IMR-90 (cell line): Measurements from ENCODE around the gene MLST8. TPM values are rescaled to one million over a fixed set of nuclear protein-coding genes. Genes with fewer than 3 reads are reported as not detected.

Experiments
- ATAC-seq: fragments of 200-7000 bp; cut with Tn5 transposase; 2 replicates; pipeline ENCODE4 v1.9.1; 2020; ENCODE audit warnings: low read depth, mild to moderate bottlenecking, moderate library complexity
- BruUV-seq: library from RNA; stranded (reverse); fragments of 400-500 nt; replicated peaks from 2 replicates; lab custom pipeline; 2021; lab: Mats Ljungman, UMichigan
- CTCF ChIA-PET: fragments of 300-600 bp; formaldehyde crosslinking; extraction: SDS; loops from one replicate; lab custom pipeline; 2021; ENCODE audit warnings: antibody characterized with exemption; lab: Yijun Ruan, JAX
- POLR2A ChIA-PET: fragments of 300-600 bp; sonication (Branson Sonifier 250); formaldehyde crosslinking; loops from one replicate; lab custom pipeline; 2022; ENCODE audit warnings: antibody characterized with exemption; ENCODE audit not compliant: unreplicated experiment; lab: Charles Lee
- DNase-seq: peaks from one replicate; pipeline ENCODE4 v3.0.0; 2013
- H2AFZ ChIP-seq: replicated peaks from 2 replicates; pipeline ENCODE3; 2013; ENCODE audit warnings: low read length, mild to moderate bottlenecking; ENCODE audit not compliant: poor library complexity
- H2AK5ac ChIP-seq: 2 replicates; pipeline ENCODE4 v1.6.1; 2013; ENCODE audit warnings: low read depth, low read length, inconsistent platforms
- H2AK9ac ChIP-seq: replicated peaks from 2 replicates; pipeline ENCODE3; 2013; ENCODE audit warnings: mild to moderate bottlenecking, low read depth, low read length, moderate library complexity; ENCODE audit not compliant: poor library complexity
- H2BK120ac ChIP-seq: 2 replicates; pipeline ENCODE4 v1.6.1; 2013; ENCODE audit warnings: low read depth, low read length, inconsistent platforms
- H2BK15ac ChIP-seq: 3 replicates; pipeline ENCODE4 v1.6.1; 2013; ENCODE audit warnings: low read depth, low read length, inconsistent platforms
- H2BK20ac ChIP-seq: 2 replicates; pipeline ENCODE4 v1.6.1; 2013; ENCODE audit warnings: low read depth, mild to moderate bottlenecking, inconsistent platforms, low read length, moderate library complexity
- H2BK5ac ChIP-seq: 2 replicates; pipeline ENCODE4 v1.6.1; 2013; ENCODE audit warnings: mild to moderate bottlenecking, low read depth, low read length, inconsistent platforms; ENCODE audit not compliant: poor library complexity, severe bottlenecking
- H3K14ac ChIP-seq: replicated peaks from 2 replicates; pipeline ENCODE4 v1.6.1; 2013; ENCODE audit warnings: low read depth, low read length, inconsistent platforms
- H3K18ac ChIP-seq: 2 replicates; pipeline ENCODE4 v1.6.1; 2013; ENCODE audit warnings: low read depth, low read length, control low read depth
- H3K23ac ChIP-seq: 2 replicates; pipeline ENCODE4 v1.6.1; 2013; ENCODE audit warnings: low read depth, low read length, inconsistent platforms
- H3K27ac ChIP-seq: 2 replicates; pipeline ENCODE4 v1.5.1; 2013; ENCODE audit warnings: mild to moderate bottlenecking, control low read depth, low read length; ENCODE audit not compliant: insufficient read depth
- H3K27me3 ChIP-seq: 2 replicates; pipeline ENCODE4 v1.6.1; 2013; ENCODE audit warnings: low read length; ENCODE audit not compliant: control insufficient read depth, insufficient read depth
- H3K36me3 ChIP-seq: 2 replicates; pipeline ENCODE4 v1.6.1; 2013; ENCODE audit warnings: low read length, mixed read lengths; ENCODE audit not compliant: control insufficient read depth, insufficient read depth
- H3K4ac ChIP-seq: 2 replicates; pipeline ENCODE4 v1.6.1; 2013; ENCODE audit warnings: low read depth, low read length, inconsistent platforms
- H3K4me1 ChIP-seq: 2 replicates; pipeline ENCODE4 v1.6.1; 2013; ENCODE audit warnings: low read length, mixed read lengths; ENCODE audit not compliant: control insufficient read depth, insufficient read depth
- H3K4me2 ChIP-seq: 2 replicates; pipeline ENCODE4 v1.6.1; 2013; ENCODE audit warnings: low read depth, mild to moderate bottlenecking, control low read depth, low read length, moderate library complexity
- H3K4me3 ChIP-seq: 2 replicates; pipeline ENCODE4 v1.5.1; 2013; ENCODE audit warnings: low read depth, mild to moderate bottlenecking, control low read depth, low read length, moderate library complexity; ENCODE audit not compliant: insufficient read depth
- H3K56ac ChIP-seq: 2 replicates; pipeline ENCODE4 v1.6.1; 2013; ENCODE audit warnings: low read length, inconsistent platforms; ENCODE audit not compliant: insufficient read depth; ENCODE audit errors: extremely low read depth
- H3K79me1 ChIP-seq, 2 experiments: 2 replicates each; pipeline ENCODE4 v1.6.1; 2013; ENCODE audit warnings: low read length in 2 of 2, inconsistent platforms in 1 of 2, low read depth in 1 of 2
- H3K9ac ChIP-seq: 2 replicates; pipeline ENCODE4 v1.6.1; 2013; ENCODE audit warnings: low read depth, low read length, control low read depth
- H3K9me1 ChIP-seq: 2 replicates; pipeline ENCODE4 v1.6.1; 2013; ENCODE audit warnings: low read length, inconsistent platforms; ENCODE audit not compliant: insufficient read depth
- H3K9me3 ChIP-seq: 2 replicates; pipeline ENCODE4 v1.6.1; 2013; ENCODE audit warnings: low read length; ENCODE audit not compliant: control insufficient read depth, insufficient read depth
- H4K20me1 ChIP-seq: 2 replicates; pipeline ENCODE4 v1.6.1; 2013; ENCODE audit warnings: low read length, inconsistent platforms; ENCODE audit not compliant: insufficient read depth
- H4K5ac ChIP-seq: 2 replicates; pipeline ENCODE4 v1.6.1; 2013; ENCODE audit warnings: mild to moderate bottlenecking, low read depth, low read length, control low read depth
- H4K8ac ChIP-seq, 2 experiments: 2 replicates each; pipeline ENCODE4 v1.6.1; 2013; ENCODE audit warnings: low read depth in 2 of 2, low read length in 2 of 2, control low read depth in 1 of 2, inconsistent platforms in 1 of 2
- H4K91ac ChIP-seq: 2 replicates; pipeline ENCODE4 v1.6.1; 2013; ENCODE audit warnings: low read depth, low read length, inconsistent platforms; ENCODE audit not compliant: insufficient read depth
- RFX5 ChIP-seq: IDR thresholded peaks from 2 replicates; pipeline ENCODE4 v1.8.0; 2012; ENCODE audit warnings: low read depth, mild to moderate bottlenecking, low read length, moderate library complexity
- WGBS, 2 experiments: methylation state at CpG; one replicate each; pipeline versions ENCODE4 v1.1.5 to v1.1.7; 2013; ENCODE audit warnings: missing lambda C conversion rate in 2 of 2; ENCODE audit not compliant: insufficient read length in 1 of 2; ENCODE audit errors: extremely low coverage in 2 of 2; 5-methylcytosine and 5-hydroxymethylcytosine counted together
- dilution Hi-C: fragments of 300-500 bp; cut with HindIII; formaldehyde crosslinking; loops from one replicate; pipeline ENCODE4 v1.14.3; 2018; ENCODE audit warnings: low sequenced_read_pairs; ENCODE audit not compliant: unreplicated experiment
- in situ Hi-C: fragments of 300-500 bp; cut with MboI; formaldehyde crosslinking; loops from 3 replicates; pipeline ENCODE4 v1.14.3; 2019; ENCODE audit warnings: low sequenced_read_pairs, inconsistent platforms, mixed read lengths
- intact Hi-C: fragments of 100-400 bp; cut with micrococcal nuclease; formaldehyde crosslinking; loops from 2 replicates; pipeline ENCODE4 v1.10.0; 2022
- polyA plus RNA-seq, 3 experiments: library from polyadenylated mRNA; depleted of rRNA; stranded (reverse); fragments of >200 nt; gene quantifications; 2 replicates each; pipeline ENCODE4 v1.2.3, GENCODE V29; 2012; ENCODE audit warnings: low replicate concordance in 1 of 3
- total RNA-seq: library from RNA; depleted of rRNA; stranded (reverse); fragments of >200 nt; gene quantifications from 2 replicates; pipeline ENCODE4 v1.2.3, GENCODE V29; 2012

MLST8 gene
- total and polyA plus RNA-seq, 2 of the 4 experiments (the other 2 are of a cell fraction), result 34.4 to 93.7 TPM

DNA sequence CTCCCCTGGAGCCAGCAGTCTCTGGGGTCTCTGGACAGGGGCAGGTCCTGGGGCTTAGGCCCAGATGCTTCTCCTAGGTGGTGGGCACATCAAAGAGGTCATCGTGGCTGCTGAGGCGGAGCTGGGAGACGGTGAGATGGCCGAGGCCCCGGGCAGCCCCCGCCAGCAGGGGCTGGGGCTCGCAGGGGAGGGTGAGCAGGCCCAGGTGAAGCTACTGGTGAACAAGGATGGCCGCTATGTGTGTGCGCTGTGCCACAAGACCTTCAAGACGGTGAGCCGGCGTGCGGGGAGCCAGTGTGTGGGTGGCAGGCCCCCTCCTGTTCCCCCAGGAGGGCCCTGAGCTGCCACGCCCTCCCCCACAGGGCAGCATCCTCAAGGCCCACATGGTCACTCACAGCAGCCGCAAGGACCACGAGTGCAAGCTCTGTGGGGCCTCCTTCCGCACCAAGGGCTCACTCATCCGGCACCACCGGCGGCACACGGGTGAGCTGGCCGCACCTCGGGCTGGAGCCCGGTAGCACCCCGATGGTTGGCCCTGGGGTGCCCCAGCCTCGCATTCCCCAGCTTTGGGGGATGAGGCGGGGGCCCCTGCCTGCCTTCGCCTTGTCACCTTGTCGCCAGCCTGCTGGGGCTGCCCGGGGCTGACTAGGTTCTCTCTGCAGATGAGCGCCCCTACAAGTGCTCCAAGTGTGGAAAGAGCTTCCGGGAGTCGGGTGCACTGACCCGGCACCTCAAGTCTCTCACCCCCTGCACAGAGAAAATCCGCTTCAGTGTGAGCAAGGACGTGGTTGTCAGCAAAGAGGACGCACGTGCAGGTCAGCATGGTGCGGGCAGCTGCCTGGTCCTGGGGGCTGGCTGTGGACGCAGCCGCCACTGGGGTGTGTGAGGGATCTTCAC lies 27.1 kb downstream of the MLST8 start:
- Histone ChIP-seq H2BK5ac (no peak overlapping the region), H2AK5ac (no peak overlapping the region), H3K9me1 (no peaks in the 10 kb centered on the region), H3K9me3 (no peaks in the 10 kb centered on the region), H2AK9ac (no peak overlapping the region), H3K4ac (no peak overlapping the region), H4K5ac (no peak overlapping the region), H3K36me3 (peaks cover 60% of the 10 kb centered on the region), H3K14ac (no peak overlapping the region), H2BK120ac (no peak overlapping the region), H3K4me1 (peaks cover 5% of the 10 kb centered on the region; the same call in 1 of the 2 replicates), H4K91ac (no peak overlapping the region), H3K23ac (no peak overlapping the region), H2BK20ac (no peak overlapping the region), H3K18ac (no peak overlapping the region), H4K8ac (no peak overlapping the region), H3K27ac (no peak overlapping the region), H3K4me3 (no peak overlapping the region), H2AFZ (no peak overlapping the region), H4K20me1 (peaks cover 24% of the 10 kb centered on the region), H3K79me1 (peaks cover 0 to 15% of the 10 kb centered on the region in 2 experiments; a peak in 3 of 4 replicates), H3K4me2 (no peak overlapping the region), H3K9ac (no peak overlapping the region), H3K56ac (no peak overlapping the region), H3K27me3 (peaks cover 6% of the 10 kb centered on the region), H2BK15ac (no peak overlapping the region)
- dilution Hi-C loops, result no loop called here
- 98% methylated on average over 20 of the region's 41 CpGs; no CpG with 5 or more reads in 1 of the 2 experiments for WGBS, 2 experiments
- no peak for TF ChIP-seq RFX5
- DNase-seq (no peak), ATAC-seq (no peak)
- ChIA-PET POLR2A (interaction anchor here (0.5 kb wide), 1 partner anchor 243 kb away, joined by 6 read pairs; the partner anchor contains the start of gene TBC1D24), CTCF (interaction anchor here (0.6 kb wide), 1 partner anchor 185 kb away, joined by 4 read pairs; no protein-coding TSS in a partner anchor)
- in situ Hi-C loops, result no loop called here
- no TSS peak for BruUV-seq
- intact Hi-C loops, result no loop called here
